HepG2 (cell line): Measurements from ENCODE around the gene WIPF2. TPM values are rescaled to one million over a fixed set of nuclear protein-coding genes. Genes with fewer than 3 reads are reported as not detected.

Source experiments
- DDIT3 ChIP-seq: sonication (generic); formaldehyde crosslinking; IDR thresholded peaks from 2 replicates; pipeline ENCODE4 v1.4.0; 2020; ENCODE audit warnings: mild to moderate bottlenecking, missing genetic modification reagents
- FOXA1 ChIP-seq, 2 experiments: fragments of 450-650 bp in 1 of 2; sonication (generic) in 1 of 2; formaldehyde crosslinking in 1 of 2; IDR thresholded peaks; 2 replicates each; pipeline versions ENCODE4 v1.4.0 to v1.6.1; 2016 to 2020; ENCODE audit warnings: missing genetic modification reagents in 1 of 2
- FOXP4 ChIP-seq: sonication (generic); formaldehyde crosslinking; IDR thresholded peaks from 2 replicates; pipeline ENCODE4 v1.4.0; 2020; ENCODE audit warnings: missing genetic modification reagents
- HMGA1 ChIP-seq: sonication (generic); formaldehyde crosslinking; conservative IDR thresholded peaks from 2 replicates; pipeline ENCODE4 v1.4.0; 2020; ENCODE audit warnings: missing genetic modification reagents
- KAT7 ChIP-seq: IDR thresholded peaks from 2 replicates; pipeline ENCODE4 v1.6.1; 2018; ENCODE audit warnings: borderline replicate concordance, missing compliant biosample characterization
- NFYB ChIP-seq: sonication (generic); formaldehyde crosslinking; IDR thresholded peaks from 2 replicates; pipeline ENCODE4 v1.4.0; 2020; ENCODE audit warnings: missing genetic modification reagents
- NR2C2 ChIP-seq: sonication (generic); formaldehyde crosslinking; IDR thresholded peaks from 2 replicates; pipeline ENCODE4 v1.4.0; 2020; ENCODE audit warnings: missing genetic modification reagents, mild to moderate bottlenecking, moderate library complexity, borderline replicate concordance
- ZBTB1 ChIP-seq: sonication (generic); formaldehyde crosslinking; IDR thresholded peaks from 2 replicates; pipeline ENCODE4 v1.4.0; 2020; ENCODE audit warnings: missing genetic modification reagents, borderline replicate concordance
- ZBTB2 ChIP-seq: sonication (generic); formaldehyde crosslinking; IDR thresholded peaks from 2 replicates; pipeline ENCODE4 v1.8.0; 2022; ENCODE audit warnings: low read depth, missing genetic modification reagents
- ZNF180 ChIP-seq: sonication (generic); formaldehyde crosslinking; IDR thresholded peaks from 2 replicates; pipeline ENCODE4 v1.4.0; 2020; ENCODE audit warnings: low read depth, missing genetic modification reagents, borderline replicate concordance
- ZNF318 ChIP-seq: sonication (generic); formaldehyde crosslinking; IDR thresholded peaks from 2 replicates; pipeline ENCODE4 v1.4.0; 2020; ENCODE audit warnings: mild to moderate bottlenecking, missing genetic modification reagents
- ZNF354B ChIP-seq: sonication (generic); formaldehyde crosslinking; IDR thresholded peaks from 2 replicates; pipeline ENCODE4 v1.8.0; 2022; ENCODE audit warnings: mild to moderate bottlenecking, missing genetic modification reagents
- ZNF672 ChIP-seq: sonication (generic); formaldehyde crosslinking; IDR thresholded peaks from 2 replicates; pipeline ENCODE4 v1.8.1; 2022; ENCODE audit warnings: missing genetic modification reagents
- ZNF724P ChIP-seq: sonication (generic); formaldehyde crosslinking; IDR thresholded peaks from 2 replicates; pipeline ENCODE4 v1.8.0; 2022; ENCODE audit warnings: missing genetic modification reagents, borderline replicate concordance
- ZNF766 ChIP-seq: sonication (generic); formaldehyde crosslinking; IDR thresholded peaks from 2 replicates; pipeline ENCODE4 v1.5.0; 2020; ENCODE audit warnings: missing genetic modification reagents, borderline replicate concordance
- ZNF780A ChIP-seq: sonication (generic); formaldehyde crosslinking; IDR thresholded peaks from 2 replicates; pipeline ENCODE4 v1.8.0; 2022; ENCODE audit warnings: mild to moderate bottlenecking, missing genetic modification reagents, moderate library complexity
- ZSCAN20 ChIP-seq: sonication (generic); formaldehyde crosslinking; IDR thresholded peaks from 2 replicates; pipeline ENCODE4 v1.4.0; 2020; ENCODE audit warnings: missing genetic modification reagents, mild to moderate bottlenecking, borderline replicate concordance
- polyA plus RNA-seq, 8 experiments: library from polyadenylated mRNA; depleted of rRNA in 3 of 8; stranded (reverse) in 7 of 8; unstranded in 1 of 8; fragments of >200 nt; fragmentation: Illumina TruSeq in 4 of 8; extraction: Trizol in 4 of 8; gene quantifications; 2 replicates each; pipeline versions ENCODE4 v1.2.1 to v1.2.3, GENCODE V29; 2011 to 2016; ENCODE audit warnings: low read depth in 4 of 8, missing spikeins in 1 of 8, mixed read lengths in 1 of 8; ENCODE audit not compliant: insufficient read depth in 1 of 8
- total RNA-seq, 5 experiments: library from RNA; depleted of rRNA; stranded (reverse); fragments of >200 nt; fragmentation: Illumina TruSeq; extraction: Trizol; gene quantifications; 2 replicates each; pipeline ENCODE4 v1.2.3, GENCODE V29; 2016; ENCODE audit warnings: low read depth in 1 of 5

WIPF2 gene
- total and polyA plus RNA-seq, 2 of the 13 experiments (the other 11 are each of a cell fraction or from before 2014, with no cell fraction given), result 7.2 to 10.8 TPM

- TF ChIP-seq KAT7 (CRISPR knock-in tag) (0 out of 2 replicates have a peak, but pooled peaks have one; percentile 4), ZBTB2 (CRISPR knock-in tag) (no peak), HMGA1 (CRISPR knock-in tag) (no peak), DDIT3 (no peak), ZNF766 (CRISPR knock-in tag) (no peak), ZNF354B (CRISPR knock-in tag) (no peak), ZSCAN20 (CRISPR knock-in tag) (no peak), ZNF318 (no peak), FOXA1 (IDR thresholded peaks at IDR 0.05) (no peak), FOXA1 (CRISPR knock-in tag; IDR thresholded peaks at IDR 0.05) (0 out of 2 replicates have a peak, but pooled peaks have one; percentile 61), ZNF180 (no peak), ZNF724P (CRISPR knock-in tag) (no peak), ZNF672 (CRISPR knock-in tag) (no peak), FOXP4 (CRISPR knock-in tag) (0 out of 2 replicates have a peak, but pooled peaks have one; percentile 35), ZBTB1 (no peak), NFYB (CRISPR knock-in tag) (no peak), ZNF780A (no peak), NR2C2 (CRISPR knock-in tag) (no peak)
Measured at GRCh38 chr17:40286473-40286872, 67.4 kb downstream of the WIPF2 start (continued).
